Breast epithelium (tissue), 4 donors: ENCODE data around the gene HOMEZ. TPM values are rescaled to one million over a fixed set of nuclear protein-coding genes. Genes with fewer than 3 reads are reported as not detected.

Source experiments
- DNase-seq, 2 donors: peaks; one replicate each; pipeline ENCODE4 v3.0.0-alpha.2; 2019; ENCODE audit warnings: low spot score in 2 of 2
- H3K27ac ChIP-seq, 2 donors: fragments of 200-600 bp; sonication (generic) in 1 of 2; one replicate each; pipeline ENCODE4 v1.5.1; 2016 to 2019; ENCODE audit warnings: mild to moderate bottlenecking in 1 of 2
- H3K27me3 ChIP-seq, 2 donors: fragments of 200-600 bp; sonication (generic) in 1 of 2; one replicate each; pipeline versions ENCODE4 v1.5.1 to v1.6.0; 2017 to 2019; ENCODE audit warnings: control low read depth in 1 of 2, mild to moderate bottlenecking in 1 of 2
- H3K36me3 ChIP-seq: fragments of 200-600 bp; one replicate; pipeline ENCODE4 v1.5.1; 2019
- H3K4me1 ChIP-seq, 2 donors: fragments of 200-600 bp; sonication (generic); one replicate each; pipeline ENCODE4 v1.5.1; 2016 to 2019; ENCODE audit warnings: control low read depth in 1 of 2
- H3K4me3 ChIP-seq, 3 donors: fragments of 200-600 bp; sonication (generic); 1 replicate in 2 of 3; 2 replicates in 1 of 3; pipeline ENCODE4 v1.5.1; 2016 to 2019; ENCODE audit warnings: mild to moderate bottlenecking in 3 of 3, moderate library complexity in 2 of 3
- H3K9me3 ChIP-seq, 2 donors: fragments of 200-600 bp; sonication (generic) in 1 of 2; one replicate each; pipeline ENCODE4 v1.5.1; 2016 to 2019; ENCODE audit warnings: control low read depth in 1 of 2
- POLR2A ChIP-seq: fragments of 450-650 bp; IDR thresholded peaks from one replicate; pipeline ENCODE4 v1.6.1; 2016; ENCODE audit warnings: antibody characterized with exemption, mild to moderate bottlenecking, moderate library complexity
- POLR2AphosphoS5 ChIP-seq, 3 donors: sonication (generic); formaldehyde crosslinking; IDR thresholded peaks; one replicate each; pipeline ENCODE4 v1.6.1; 2017; ENCODE audit warnings: antibody characterized with exemption in 3 of 3
- intact Hi-C: fragments of 100-400 bp; cut with DNase I; formaldehyde crosslinking; loops from one replicate; pipeline ENCODE4 v1.15.1; 2023; ENCODE audit warnings: low total_unique reads
- total RNA-seq, 3 donors: library from RNA; depleted of rRNA; stranded (reverse); fragments of >200 nt; gene quantifications; one replicate each; pipeline ENCODE4 v1.1.0, GENCODE V29; 2016
- TF ChIP-seq, protein P1 (sequence below), 3 donors: fragments of 450-650 bp; IDR thresholded peaks; one replicate each; pipeline ENCODE4 v1.5.1; 2016 to 2017; ENCODE audit warnings: antibody characterized with exemption in 3 of 3, mild to moderate bottlenecking in 3 of 3, moderate library complexity in 3 of 3

HOMEZ gene
- total RNA-seq, 3 donors from 2014 or later: 10.8 to 15.4 (median 12.0) TPM

DNA sequence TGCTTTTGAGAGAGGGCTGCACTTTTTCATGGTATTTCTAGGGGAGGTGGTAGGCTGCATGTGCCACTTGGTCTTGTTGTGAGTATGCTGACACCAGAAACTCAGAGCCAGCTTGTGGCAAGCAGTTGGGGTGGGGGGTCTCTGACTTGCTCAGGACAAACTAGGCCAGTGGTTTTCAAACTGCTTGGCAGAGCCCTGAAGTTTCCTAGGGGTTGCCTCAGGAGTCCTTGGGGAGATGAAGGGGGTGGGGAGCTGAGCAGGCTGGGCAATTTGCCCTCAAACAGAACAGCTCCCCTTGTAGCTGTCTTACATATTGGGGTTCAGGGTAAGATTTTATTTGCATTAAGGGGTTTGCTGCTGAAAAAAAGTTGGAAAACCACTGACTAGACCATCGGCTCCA, 24.6 kb upstream of the HOMEZ start:
- TF ChIP-seq POLR2AphosphoS5 (IDR thresholded peaks at IDR 0.05) (no peak), POLR2A (no peak)
- TF ChIP-seq, protein P1, sequence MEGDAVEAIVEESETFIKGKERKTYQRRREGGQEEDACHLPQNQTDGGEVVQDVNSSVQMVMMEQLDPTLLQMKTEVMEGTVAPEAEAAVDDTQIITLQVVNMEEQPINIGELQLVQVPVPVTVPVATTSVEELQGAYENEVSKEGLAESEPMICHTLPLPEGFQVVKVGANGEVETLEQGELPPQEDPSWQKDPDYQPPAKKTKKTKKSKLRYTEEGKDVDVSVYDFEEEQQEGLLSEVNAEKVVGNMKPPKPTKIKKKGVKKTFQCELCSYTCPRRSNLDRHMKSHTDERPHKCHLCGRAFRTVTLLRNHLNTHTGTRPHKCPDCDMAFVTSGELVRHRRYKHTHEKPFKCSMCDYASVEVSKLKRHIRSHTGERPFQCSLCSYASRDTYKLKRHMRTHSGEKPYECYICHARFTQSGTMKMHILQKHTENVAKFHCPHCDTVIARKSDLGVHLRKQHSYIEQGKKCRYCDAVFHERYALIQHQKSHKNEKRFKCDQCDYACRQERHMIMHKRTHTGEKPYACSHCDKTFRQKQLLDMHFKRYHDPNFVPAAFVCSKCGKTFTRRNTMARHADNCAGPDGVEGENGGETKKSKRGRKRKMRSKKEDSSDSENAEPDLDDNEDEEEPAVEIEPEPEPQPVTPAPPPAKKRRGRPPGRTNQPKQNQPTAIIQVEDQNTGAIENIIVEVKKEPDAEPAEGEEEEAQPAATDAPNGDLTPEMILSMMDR (IDR thresholded peaks at IDR 0.05): no peak
- Histone ChIP-seq H3K27me3 (no peaks in the 10 kb centered on the region), H3K36me3 (no peaks in the 10 kb centered on the region), H3K9me3 (no peaks in the 10 kb centered on the region), H3K4me3 (no peak overlapping the region), H3K27ac (no peak overlapping the region), H3K4me1 (peaks cover 6 to 37% of the 10 kb centered on the region in 2 donors)
- intact Hi-C loops: no loop called here
- peak in 1 of 2 donors; percentile 7 for DNase-seq

DNA sequence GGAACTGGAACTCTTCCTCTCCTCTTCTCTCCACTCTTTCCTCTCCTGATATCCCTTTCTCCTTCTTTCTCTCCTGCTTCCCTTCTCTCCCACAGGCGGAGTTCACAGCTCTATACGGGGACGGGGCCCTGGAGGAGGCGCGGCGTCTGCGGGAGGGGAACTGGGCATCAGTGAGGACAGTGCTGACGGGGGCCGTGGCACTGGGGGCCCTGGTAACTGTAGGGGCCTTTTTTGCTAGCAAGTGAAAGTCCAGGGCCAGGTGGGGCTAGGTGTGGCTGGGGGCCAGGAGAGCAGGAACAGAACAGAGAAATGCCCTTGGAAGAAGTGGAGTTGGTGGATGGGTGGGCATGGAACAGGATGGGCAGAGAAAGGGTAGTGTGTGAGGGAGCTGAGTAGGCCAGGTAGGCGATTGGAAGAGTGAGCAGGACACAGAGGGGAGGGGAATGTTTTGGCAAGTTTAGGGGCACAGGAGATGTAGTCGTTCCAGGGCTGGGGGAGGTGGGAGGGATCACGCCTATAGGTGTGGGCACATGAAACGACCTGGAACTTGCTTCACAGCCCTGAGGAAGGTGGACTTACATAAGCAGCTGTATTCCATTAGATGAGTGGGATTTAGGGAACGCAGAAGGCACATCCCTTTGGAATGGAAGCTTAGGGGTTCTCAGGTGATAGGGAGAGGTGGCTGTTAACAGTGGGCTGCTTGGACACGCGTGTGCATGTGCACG, 23.0 kb upstream of the HOMEZ start:
- Histone ChIP-seq H3K36me3 (no peaks in the 10 kb centered on the region), H3K27me3 (no peaks in the 10 kb centered on the region), H3K4me1 (peaks cover 6 to 38% of the 10 kb centered on the region in 2 donors), H3K27ac (peak overlapping the region; percentile 25 to 93), H3K4me3 (peak overlapping the region in 1 of 3 donors; percentile 81), H3K9me3 (no peaks in the 10 kb centered on the region)
- TF ChIP-seq POLR2A (no peak), POLR2AphosphoS5 (IDR thresholded peaks at IDR 0.05) (no peak)
- TF ChIP-seq, protein P1 (IDR thresholded peaks at IDR 0.05): no peak
- DNase-seq: peak in 1 of 2 donors; percentile 10
- intact Hi-C loops: loop anchor here (10.0 kb wide), 1 partner anchor 246 kb away; the partner anchor contains the start of genes THTPA and ZFHX2

DNA sequence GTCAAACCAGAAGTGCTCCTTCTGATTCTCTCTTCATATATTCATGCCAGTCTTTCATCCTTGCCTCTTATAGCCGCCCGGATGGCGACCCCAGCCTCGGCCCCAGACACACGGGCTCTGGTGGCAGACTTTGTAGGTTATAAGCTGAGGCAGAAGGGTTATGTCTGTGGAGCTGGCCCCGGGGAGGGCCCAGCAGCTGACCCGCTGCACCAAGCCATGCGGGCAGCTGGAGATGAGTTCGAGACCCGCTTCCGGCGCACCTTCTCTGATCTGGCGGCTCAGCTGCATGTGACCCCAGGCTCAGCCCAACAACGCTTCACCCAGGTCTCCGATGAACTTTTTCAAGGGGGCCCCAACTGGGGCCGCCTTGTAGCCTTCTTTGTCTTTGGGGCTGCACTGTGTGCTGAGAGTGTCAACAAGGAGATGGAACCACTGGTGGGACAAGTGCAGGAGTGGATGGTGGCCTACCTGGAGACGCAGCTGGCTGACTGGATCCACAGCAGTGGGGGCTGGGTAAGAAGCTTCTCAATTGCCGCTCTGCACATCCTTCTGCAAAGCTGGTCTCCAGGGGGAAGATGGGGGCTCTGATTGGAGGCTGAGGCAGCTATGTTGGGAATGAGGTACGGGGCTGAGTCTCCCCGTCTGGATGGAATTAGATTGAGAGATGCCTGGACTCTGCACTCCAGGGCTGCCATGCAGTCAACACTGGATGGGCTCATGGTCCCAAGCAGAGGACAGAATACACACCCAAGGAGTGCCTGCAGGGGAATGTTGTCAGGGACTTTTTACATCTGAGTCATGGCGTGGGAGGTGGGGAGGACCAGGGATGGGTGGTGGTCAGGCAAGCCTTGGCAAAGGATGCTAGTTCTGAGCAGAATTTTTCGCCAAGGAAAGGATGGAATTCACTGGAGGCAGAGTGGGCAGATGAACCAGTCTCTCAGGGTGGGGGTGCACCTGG, 22.0 kb upstream of the HOMEZ start:
- intact Hi-C loops: loop anchor here (10.0 kb wide), 1 partner anchor 247 kb away; the partner anchor contains the start of genes THTPA and ZFHX2
- H3K36me3 ChIP-seq: no peaks in the 10 kb centered on the region
- H3K4me1 ChIP-seq: peaks cover 6 to 38% of the 10 kb centered on the region in 2 donors
- no peaks in the 10 kb centered on the region for H3K9me3 ChIP-seq
- H3K27ac ChIP-seq: peak overlapping the region; percentile 93 to 94
- peak overlapping the region; percentile 68 to 81 (median 75) for H3K4me3 ChIP-seq
- no peaks in the 10 kb centered on the region for H3K27me3 ChIP-seq
- peak in 1 of 2 donors; percentile 15 for DNase-seq
- TF ChIP-seq, protein P1 (IDR thresholded peaks at IDR 0.05): no peak
- TF ChIP-seq POLR2A: no peak
- TF ChIP-seq POLR2AphosphoS5 (IDR thresholded peaks at IDR 0.05): no peak

DNA sequence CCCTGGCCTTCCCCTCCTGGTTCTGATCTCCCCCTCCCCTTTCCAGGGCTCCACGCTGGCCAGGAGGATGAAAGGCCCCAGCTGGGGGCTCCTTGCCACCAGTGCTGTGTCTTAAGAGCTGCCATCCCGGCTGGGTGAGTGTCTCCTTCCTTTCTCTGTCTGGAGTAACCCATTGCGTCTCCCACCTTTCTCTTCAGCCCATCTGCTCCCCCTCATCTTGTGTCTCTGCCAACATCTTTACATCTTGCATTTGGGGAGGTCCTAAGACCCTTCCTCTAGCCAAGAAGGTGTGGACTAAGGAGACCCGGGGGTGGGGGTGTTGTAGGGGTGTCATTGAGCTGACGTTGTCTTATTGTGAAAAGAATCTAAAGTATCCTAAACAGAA, 21.2 kb upstream of the HOMEZ start:
- intact Hi-C loops: loop anchor here (10.0 kb wide), 1 partner anchor 248 kb away; the partner anchor contains the start of genes THTPA and ZFHX2

More for the DNA sequence above, 21.2 kb upstream of the HOMEZ start:
- peak overlapping the region; percentile 93 to 94 for H3K27ac ChIP-seq
- no peaks in the 10 kb centered on the region for H3K27me3 ChIP-seq
- H3K9me3 ChIP-seq: no peaks in the 10 kb centered on the region
- no peaks in the 10 kb centered on the region for H3K36me3 ChIP-seq
- DNase-seq: peak in 1 of 2 donors; percentile 17
- H3K4me3 ChIP-seq: peak overlapping the region; percentile 68 to 81 (median 75)
- peaks cover 6 to 38% of the 10 kb centered on the region in 2 donors for H3K4me1 ChIP-seq
- no peak for TF ChIP-seq POLR2AphosphoS5 (IDR thresholded peaks at IDR 0.05)
- TF ChIP-seq, protein P1 (IDR thresholded peaks at IDR 0.05): no peak
- no peak for TF ChIP-seq POLR2A
